Endothelial cell of umbilical vein (primary cell): Measurements from ENCODE around the gene SGSM2. TPM values are rescaled to one million over a fixed set of nuclear protein-coding genes. Genes with fewer than 3 reads are reported as not detected.

Experiments used
- BruUV-seq: library from RNA; stranded (reverse); fragments of 400-500 nt; replicated peaks from 2 replicates; lab custom pipeline; 2021; lab: Mats Ljungman, UMichigan
- CTCF ChIA-PET: fragments of 300-600, 350-600 bp; sonication (Branson Sonifier 250); formaldehyde crosslinking; loops from one replicate; lab custom pipeline; 2021; ENCODE audit warnings: antibody characterized with exemption, inconsistent platforms; lab: Charles Lee
- POLR2A ChIA-PET: fragments of 300-600, 350-600 bp; sonication (Branson Sonifier 250); formaldehyde crosslinking; loops from one replicate; lab custom pipeline; 2021; ENCODE audit warnings: antibody characterized with exemption, inconsistent platforms; lab: Charles Lee
- DNase-seq: peaks from one replicate; pipeline ENCODE4 v3.0.0-alpha.2; 2011; ENCODE audit warnings: low read depth, low spot score
- FAIRE-seq: peaks from 2 replicates; lab custom pipeline; 2011; peaks lifted over from hg19 to GRCh38; lab: Jason Lieb, UNC
- H2AFZ ChIP-seq: 2 replicates; pipeline ENCODE4 v1.6.0; 2012; ENCODE audit warnings: low read depth, low read length, control low read depth, inconsistent platforms
- H3K27ac ChIP-seq: 2 replicates; pipeline ENCODE4 v1.5.1; 2011; ENCODE audit warnings: low read depth, mild to moderate bottlenecking, control low read depth, low read length, moderate library complexity; ENCODE audit not compliant: insufficient read depth
- H3K27me3 ChIP-seq, 2 experiments: 2 replicates each; pipeline versions ENCODE4 v1.6.0 to v1.6.1; 2011; ENCODE audit warnings: low read length in 2 of 2, mixed read lengths in 1 of 2; ENCODE audit not compliant: control insufficient read depth in 2 of 2, insufficient read depth in 2 of 2
- H3K36me3 ChIP-seq, 2 experiments: 2 replicates in 1 of 2; 3 replicates in 1 of 2; pipeline ENCODE4 v1.5.1; 2011; ENCODE audit warnings: low read length in 2 of 2, mild to moderate bottlenecking in 1 of 2, moderate library complexity in 1 of 2; ENCODE audit not compliant: control insufficient read depth in 2 of 2, insufficient read depth in 2 of 2; ENCODE audit errors: extremely low read depth in 1 of 2
- H3K4me1 ChIP-seq: 3 replicates; pipeline ENCODE4 v1.5.1; 2011; ENCODE audit warnings: mild to moderate bottlenecking, low read length; ENCODE audit not compliant: control insufficient read depth, insufficient read depth; ENCODE audit errors: extremely low read depth
- H3K4me2 ChIP-seq: 2 replicates; pipeline ENCODE4 v1.6.1; 2011; ENCODE audit warnings: low read length, control low read depth, mixed read lengths; ENCODE audit not compliant: insufficient read depth
- H3K4me3 ChIP-seq, 3 experiments: fragments of 200-600 bp in 1 of 3; sonication (generic), shearing (Covaris generic) in 1 of 3; replicated peaks in 1 of 3; 2 replicates each; pipeline ENCODE4 v1.5.1; 2011 to 2016; ENCODE audit warnings: control low read depth in 3 of 3, low read length in 3 of 3, mild to moderate bottlenecking in 2 of 3, inconsistent platforms in 1 of 3, low read depth in 1 of 3, moderate library complexity in 1 of 3; ENCODE audit not compliant: insufficient read depth in 1 of 3
- H3K79me2 ChIP-seq: 2 replicates; pipeline ENCODE4 v1.6.0; 2012; ENCODE audit warnings: low read length, inconsistent platforms; ENCODE audit not compliant: control insufficient read depth, insufficient read depth
- H3K9ac ChIP-seq: replicated peaks from 2 replicates; pipeline ENCODE3; 2011; ENCODE audit warnings: low read length, control low read depth; ENCODE audit not compliant: insufficient read depth; ENCODE audit errors: extremely low read depth
- H3K9me1 ChIP-seq: replicated peaks from 3 replicates; pipeline ENCODE4 v1.6.0; 2011; ENCODE audit warnings: mild to moderate bottlenecking, low read length; ENCODE audit not compliant: control insufficient read depth, insufficient read depth; ENCODE audit errors: extremely low read depth
- H3K9me3 ChIP-seq: replicated peaks from 2 replicates; pipeline ENCODE4 v1.5.1; 2012; ENCODE audit warnings: low read length, inconsistent platforms; ENCODE audit not compliant: control insufficient read depth, insufficient read depth
- H4K20me1 ChIP-seq: replicated peaks from 2 replicates; pipeline ENCODE3; 2011; ENCODE audit warnings: mild to moderate bottlenecking, low read length; ENCODE audit not compliant: control insufficient read depth, insufficient read depth; ENCODE audit errors: extremely low read depth
- CTCF ChIP-seq, 2 donors: IDR thresholded peaks; 1 replicate in 1 of 2; 2 replicates in 1 of 2; pipeline ENCODE4 v1.5.1; 2011; ENCODE audit warnings: low read length in 2 of 2, mild to moderate bottlenecking in 2 of 2, moderate library complexity in 2 of 2, control low read depth in 1 of 2, inconsistent platforms in 1 of 2, low read depth in 1 of 2; ENCODE audit not compliant: insufficient read depth in 1 of 2; ENCODE audit errors: extremely low read depth in 1 of 2
- EZH2 ChIP-seq: IDR thresholded peaks from 2 replicates; pipeline ENCODE4 v1.6.1; 2012; ENCODE audit warnings: borderline replicate concordance, low read depth, mild to moderate bottlenecking, moderate library complexity, low read length, inconsistent platforms; ENCODE audit not compliant: severe bottlenecking
- FOS ChIP-seq: IDR thresholded peaks from 2 replicates; pipeline ENCODE4 v1.6.1; 2011; ENCODE audit warnings: mild to moderate bottlenecking, low read length, moderate library complexity, borderline replicate concordance; ENCODE audit not compliant: insufficient read depth
- GATA2 ChIP-seq: IDR thresholded peaks from 2 replicates; pipeline ENCODE4 v1.7.0; 2011; ENCODE audit warnings: low read depth, mild to moderate bottlenecking, moderate library complexity, mixed read lengths, low read length; ENCODE audit not compliant: insufficient read length, insufficient read depth
- JUN ChIP-seq: IDR thresholded peaks from 2 replicates; pipeline ENCODE4 v1.6.1; 2011; ENCODE audit warnings: borderline replicate concordance, low read depth; ENCODE audit not compliant: insufficient read length, insufficient read depth
- MYC ChIP-seq: IDR thresholded peaks from one replicate; pipeline ENCODE4 v1.6.1; 2011; ENCODE audit warnings: mild to moderate bottlenecking, low read depth, low read length
- POLR2A ChIP-seq: IDR thresholded peaks from 2 replicates; pipeline ENCODE4 v1.6.1; 2012; ENCODE audit warnings: low read depth, mild to moderate bottlenecking, control low read depth, low read length
- POLR2AphosphoS5 ChIP-seq: IDR thresholded peaks from 2 replicates; pipeline ENCODE4 v1.6.1; 2012; ENCODE audit warnings: low read depth, mild to moderate bottlenecking, control low read depth, low read length, moderate library complexity; ENCODE audit not compliant: insufficient read depth
- dilution Hi-C: fragments of 300-500 bp; cut with MboI; formaldehyde crosslinking; loops from one replicate; pipeline ENCODE4 v1.15.0; 2019; ENCODE audit warnings: low sequenced_read_pairs; ENCODE audit not compliant: extremely low pct_ligation_motif_present
- intact Hi-C: fragments of 100-400 bp; cut with micrococcal nuclease; formaldehyde crosslinking; loops from one replicate; pipeline ENCODE4 v1.10.0; 2022
- polyA plus RNA-seq, 4 experiments: library from polyadenylated mRNA; depleted of rRNA in 3 of 4; stranded (reverse) in 3 of 4; unstranded in 1 of 4; fragments of >200 nt; gene quantifications; 2 replicates each; pipeline versions ENCODE4 v1.2.1 to v1.2.3, GENCODE V29; 2011 to 2012; ENCODE audit warnings: missing spikeins in 1 of 4
- total RNA-seq: library from RNA; stranded (reverse); gene quantifications from 2 replicates; pipeline ENCODE4 v1.2.3, GENCODE V29; 2021
- TF ChIP-seq, protein P1 (sequence below): IDR thresholded peaks from 2 replicates; pipeline ENCODE4 v1.6.1; 2011; ENCODE audit not compliant: insufficient read depth, insufficient read length

Gene SGSM2
- total and polyA plus RNA-seq, 2 donors (not counting 3 experiments of a cell fraction or from before 2014, with no cell fraction given) = 61.6 to 94.5 TPM

DNA sequence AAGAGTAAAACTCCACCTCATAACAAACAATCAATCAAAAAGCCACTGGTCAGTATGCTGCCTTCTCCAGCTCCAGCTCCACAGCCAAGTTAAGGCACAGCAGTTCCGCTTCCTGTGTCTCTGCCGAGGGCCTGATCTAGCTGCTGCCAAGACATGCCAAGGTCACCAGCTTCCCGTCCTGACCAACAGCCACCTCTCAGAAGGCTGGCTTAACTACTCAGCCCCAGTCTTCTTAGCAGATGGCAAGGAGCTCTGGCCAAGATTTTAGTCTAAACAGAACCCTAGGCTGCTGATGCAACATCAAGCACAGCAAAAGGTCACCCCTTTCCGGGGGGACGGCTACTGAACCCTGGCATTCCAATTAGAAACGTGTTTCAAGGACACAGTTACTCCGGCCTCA lies 81.3 kb downstream of the SGSM2 start:
- H3K27me3 ChIP-seq = no peaks in the 10 kb centered on the region
- H3K9me3 ChIP-seq = no peaks in the 10 kb centered on the region
- no peaks in the 10 kb centered on the region for H3K4me1 ChIP-seq
- H3K27ac ChIP-seq = no peak overlapping the region
- no peaks in the 10 kb centered on the region for H4K20me1 ChIP-seq
- TF ChIP-seq POLR2A (no peak), FOS (no peak), CTCF (IDR thresholded peaks at IDR 0.05; ENCODE audit: extremely low read depth in 1 of 2, insufficient read depth in 1 of 2, low read depth in 1 of 2, low read length in 2 of 2) (no peak), POLR2AphosphoS5 (no peak)
- TF ChIP-seq, protein P1, sequence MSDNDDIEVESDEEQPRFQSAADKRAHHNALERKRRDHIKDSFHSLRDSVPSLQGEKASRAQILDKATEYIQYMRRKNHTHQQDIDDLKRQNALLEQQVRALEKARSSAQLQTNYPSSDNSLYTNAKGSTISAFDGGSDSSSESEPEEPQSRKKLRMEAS = no peak
- H3K36me3 ChIP-seq = peaks cover 5 to 13% of the 10 kb centered on the region in 2 experiments
- no peak overlapping the region for H2AFZ ChIP-seq
- ChIA-PET POLR2A (no interaction called here), CTCF (interaction anchor here (1.2 to 10.8 kb wide), 2 partner anchors 12 to 37 kb away, joined by 4 to 909 read pairs; no protein-coding TSS in a partner anchor)
- no TSS peak for BruUV-seq
- H3K9ac ChIP-seq = no peak overlapping the region
- H3K4me2 ChIP-seq = no peak overlapping the region
- no peak overlapping the region for H3K4me3 ChIP-seq
- H3K9me1 ChIP-seq = no peaks in the 10 kb centered on the region
- H3K79me2 ChIP-seq = no peaks in the 10 kb centered on the region
- FAIRE-seq (no peak), DNase-seq (no peak)
- dilution Hi-C loops = no loop called here
- intact Hi-C loops = loop anchor here (5.0 to 10.0 kb wide), 2 partner anchors 256 to 366 kb away; no protein-coding TSS in a partner anchor

- TF ChIP-seq EZH2 (no peak), CTCF (IDR thresholded peaks at IDR 0.05; ENCODE audit: extremely low read depth in 1 of 2, insufficient read depth in 1 of 2, low read depth in 1 of 2, low read length in 2 of 2) (no peak), FOS (no peak), POLR2A (no peak), GATA2 (no peak), POLR2AphosphoS5 (no peak), MYC (no peak), JUN (no peak)
- TF ChIP-seq, protein P1 = no peak
- H4K20me1 ChIP-seq = no peaks in the 10 kb centered on the region
- H2AFZ ChIP-seq = no peak overlapping the region
- FAIRE-seq (no peak), DNase-seq (no peak)
- no peak overlapping the region for H3K9ac ChIP-seq
- CTCF ChIA-PET = interaction anchor here (1.2 to 10.8 kb wide), 2 partner anchors 11 to 38 kb away, joined by 4 to 909 read pairs; no protein-coding TSS in a partner anchor
- H3K36me3 ChIP-seq = peaks cover 5 to 13% of the 10 kb centered on the region in 2 experiments
- H3K27me3 ChIP-seq = no peaks in the 10 kb centered on the region
- no peak overlapping the region for H3K27ac ChIP-seq
- no peaks in the 10 kb centered on the region for H3K4me1 ChIP-seq
- H3K4me2 ChIP-seq = no peak overlapping the region
- H3K4me3 ChIP-seq = no peak overlapping the region
- dilution Hi-C loops (no loop called here), intact Hi-C loops (loop anchor here (5.0 to 10.0 kb wide), 2 partner anchors 255 to 367 kb away; no protein-coding TSS in a partner anchor)
- H3K79me2 ChIP-seq = no peaks in the 10 kb centered on the region
- no TSS peak for BruUV-seq
- no peaks in the 10 kb centered on the region for H3K9me3 ChIP-seq
- no peaks in the 10 kb centered on the region for H3K9me1 ChIP-seq
- POLR2A ChIA-PET = no interaction called here
These were observed 82.2 kb downstream of the SGSM2 start for GRCh38 chr17:2419486-2419885.
